IMR-90 (cell line): ENCODE measurements around the gene ZNF407. TPM values are rescaled to one million over a fixed set of nuclear protein-coding genes. Genes with fewer than 3 reads are reported as not detected.

Source experiments
- ATAC-seq: fragments of 200-7000 bp; cut with Tn5 transposase; 2 replicates; pipeline ENCODE4 v1.9.1; 2020; ENCODE audit warnings: low read depth, mild to moderate bottlenecking, moderate library complexity
- BruUV-seq: library from RNA; stranded (reverse); fragments of 400-500 nt; replicated peaks from 2 replicates; lab custom pipeline; 2021; lab: Mats Ljungman, UMichigan
- CTCF ChIA-PET: fragments of 300-600 bp; formaldehyde crosslinking; extraction: SDS; loops from one replicate; lab custom pipeline; 2021; ENCODE audit warnings: antibody characterized with exemption; lab: Yijun Ruan, JAX
- POLR2A ChIA-PET: fragments of 300-600 bp; sonication (Branson Sonifier 250); formaldehyde crosslinking; loops from one replicate; lab custom pipeline; 2022; ENCODE audit warnings: antibody characterized with exemption; ENCODE audit not compliant: unreplicated experiment; lab: Charles Lee
- DNase-seq: peaks from one replicate; pipeline ENCODE4 v3.0.0; 2013
- H2AFZ ChIP-seq: replicated peaks from 2 replicates; pipeline ENCODE3; 2013; ENCODE audit warnings: low read length, mild to moderate bottlenecking; ENCODE audit not compliant: poor library complexity
- H2AK5ac ChIP-seq: 2 replicates; pipeline ENCODE4 v1.6.1; 2013; ENCODE audit warnings: low read depth, low read length, inconsistent platforms
- H2AK9ac ChIP-seq: replicated peaks from 2 replicates; pipeline ENCODE3; 2013; ENCODE audit warnings: mild to moderate bottlenecking, low read depth, low read length, moderate library complexity; ENCODE audit not compliant: poor library complexity
- H2BK120ac ChIP-seq: 2 replicates; pipeline ENCODE4 v1.6.1; 2013; ENCODE audit warnings: low read depth, low read length, inconsistent platforms
- H2BK15ac ChIP-seq: 3 replicates; pipeline ENCODE4 v1.6.1; 2013; ENCODE audit warnings: low read depth, low read length, inconsistent platforms
- H2BK20ac ChIP-seq: 2 replicates; pipeline ENCODE4 v1.6.1; 2013; ENCODE audit warnings: low read depth, mild to moderate bottlenecking, inconsistent platforms, low read length, moderate library complexity
- H2BK5ac ChIP-seq: 2 replicates; pipeline ENCODE4 v1.6.1; 2013; ENCODE audit warnings: mild to moderate bottlenecking, low read depth, low read length, inconsistent platforms; ENCODE audit not compliant: poor library complexity, severe bottlenecking
- H3K14ac ChIP-seq: replicated peaks from 2 replicates; pipeline ENCODE4 v1.6.1; 2013; ENCODE audit warnings: low read depth, low read length, inconsistent platforms
- H3K18ac ChIP-seq: 2 replicates; pipeline ENCODE4 v1.6.1; 2013; ENCODE audit warnings: low read depth, low read length, control low read depth
- H3K23ac ChIP-seq: 2 replicates; pipeline ENCODE4 v1.6.1; 2013; ENCODE audit warnings: low read depth, low read length, inconsistent platforms
- H3K27ac ChIP-seq: 2 replicates; pipeline ENCODE4 v1.5.1; 2013; ENCODE audit warnings: mild to moderate bottlenecking, control low read depth, low read length; ENCODE audit not compliant: insufficient read depth
- H3K27me3 ChIP-seq: 2 replicates; pipeline ENCODE4 v1.6.1; 2013; ENCODE audit warnings: low read length; ENCODE audit not compliant: control insufficient read depth, insufficient read depth
- H3K36me3 ChIP-seq: 2 replicates; pipeline ENCODE4 v1.6.1; 2013; ENCODE audit warnings: low read length, mixed read lengths; ENCODE audit not compliant: control insufficient read depth, insufficient read depth
- H3K4ac ChIP-seq: 2 replicates; pipeline ENCODE4 v1.6.1; 2013; ENCODE audit warnings: low read depth, low read length, inconsistent platforms
- H3K4me1 ChIP-seq: 2 replicates; pipeline ENCODE4 v1.6.1; 2013; ENCODE audit warnings: low read length, mixed read lengths; ENCODE audit not compliant: control insufficient read depth, insufficient read depth
- H3K4me2 ChIP-seq: 2 replicates; pipeline ENCODE4 v1.6.1; 2013; ENCODE audit warnings: low read depth, mild to moderate bottlenecking, control low read depth, low read length, moderate library complexity
- H3K4me3 ChIP-seq: 2 replicates; pipeline ENCODE4 v1.5.1; 2013; ENCODE audit warnings: low read depth, mild to moderate bottlenecking, control low read depth, low read length, moderate library complexity; ENCODE audit not compliant: insufficient read depth
- H3K56ac ChIP-seq: 2 replicates; pipeline ENCODE4 v1.6.1; 2013; ENCODE audit warnings: low read length, inconsistent platforms; ENCODE audit not compliant: insufficient read depth; ENCODE audit errors: extremely low read depth
- H3K79me1 ChIP-seq, 2 experiments: 2 replicates each; pipeline ENCODE4 v1.6.1; 2013; ENCODE audit warnings: low read length in 2 of 2, inconsistent platforms in 1 of 2, low read depth in 1 of 2
- H3K9ac ChIP-seq: 2 replicates; pipeline ENCODE4 v1.6.1; 2013; ENCODE audit warnings: low read depth, low read length, control low read depth
- H3K9me1 ChIP-seq: 2 replicates; pipeline ENCODE4 v1.6.1; 2013; ENCODE audit warnings: low read length, inconsistent platforms; ENCODE audit not compliant: insufficient read depth
- H3K9me3 ChIP-seq: 2 replicates; pipeline ENCODE4 v1.6.1; 2013; ENCODE audit warnings: low read length; ENCODE audit not compliant: control insufficient read depth, insufficient read depth
- H4K20me1 ChIP-seq: 2 replicates; pipeline ENCODE4 v1.6.1; 2013; ENCODE audit warnings: low read length, inconsistent platforms; ENCODE audit not compliant: insufficient read depth
- H4K5ac ChIP-seq: 2 replicates; pipeline ENCODE4 v1.6.1; 2013; ENCODE audit warnings: mild to moderate bottlenecking, low read depth, low read length, control low read depth
- H4K8ac ChIP-seq, 2 experiments: 2 replicates each; pipeline ENCODE4 v1.6.1; 2013; ENCODE audit warnings: low read depth in 2 of 2, low read length in 2 of 2, control low read depth in 1 of 2, inconsistent platforms in 1 of 2
- H4K91ac ChIP-seq: 2 replicates; pipeline ENCODE4 v1.6.1; 2013; ENCODE audit warnings: low read depth, low read length, inconsistent platforms; ENCODE audit not compliant: insufficient read depth
- CEBPB ChIP-seq: IDR thresholded peaks from 2 replicates; pipeline ENCODE4 v1.6.1; 2012; ENCODE audit warnings: low read depth, low read length, improper control_type of control experiment
- MAZ ChIP-seq: IDR thresholded peaks from 2 replicates; pipeline ENCODE4 v1.6.1; 2012; ENCODE audit warnings: low read depth, mild to moderate bottlenecking, low read length, improper control_type of control experiment, moderate library complexity, borderline replicate concordance
- whole genome bisulfite sequencing, 2 experiments: methylation state at CpG; one replicate each; pipeline versions ENCODE4 v1.1.5 to v1.1.7; 2013; ENCODE audit warnings: missing lambda C conversion rate in 2 of 2; ENCODE audit not compliant: insufficient read length in 1 of 2; ENCODE audit errors: extremely low coverage in 2 of 2; 5-methylcytosine and 5-hydroxymethylcytosine counted together
- dilution Hi-C: fragments of 300-500 bp; cut with HindIII; formaldehyde crosslinking; loops from one replicate; pipeline ENCODE4 v1.14.3; 2018; ENCODE audit warnings: low sequenced_read_pairs; ENCODE audit not compliant: unreplicated experiment
- in situ Hi-C: fragments of 300-500 bp; cut with MboI; formaldehyde crosslinking; loops from 3 replicates; pipeline ENCODE4 v1.14.3; 2019; ENCODE audit warnings: low sequenced_read_pairs, inconsistent platforms, mixed read lengths
- intact Hi-C: fragments of 100-400 bp; cut with micrococcal nuclease; formaldehyde crosslinking; loops from 2 replicates; pipeline ENCODE4 v1.10.0; 2022
- polyA plus RNA-seq, 3 experiments: library from polyadenylated mRNA; depleted of rRNA; stranded (reverse); fragments of >200 nt; gene quantifications; 2 replicates each; pipeline ENCODE4 v1.2.3, GENCODE V29; 2012; ENCODE audit warnings: low replicate concordance in 1 of 3
- total RNA-seq: library from RNA; depleted of rRNA; stranded (reverse); fragments of >200 nt; gene quantifications from 2 replicates; pipeline ENCODE4 v1.2.3, GENCODE V29; 2012
- TF ChIP-seq, protein P1 (sequence below): conservative IDR thresholded peaks from 2 replicates; pipeline ENCODE4 v1.5.1; 2012; ENCODE audit warnings: mild to moderate bottlenecking, low read depth, low read length, improper control_type of control experiment
- TF ChIP-seq, protein P2 (sequence below): fragments of 150-350 bp; IDR thresholded peaks from 2 replicates; pipeline ENCODE4 v1.6.1; 2017; ENCODE audit warnings: mild to moderate bottlenecking, antibody characterized with exemption, low read length, low read depth

The ZNF407 gene
- total and polyA plus RNA-seq, 2 of the 4 experiments (the other 2 are of a cell fraction) = 3.1 to 20.1 TPM

DNA sequence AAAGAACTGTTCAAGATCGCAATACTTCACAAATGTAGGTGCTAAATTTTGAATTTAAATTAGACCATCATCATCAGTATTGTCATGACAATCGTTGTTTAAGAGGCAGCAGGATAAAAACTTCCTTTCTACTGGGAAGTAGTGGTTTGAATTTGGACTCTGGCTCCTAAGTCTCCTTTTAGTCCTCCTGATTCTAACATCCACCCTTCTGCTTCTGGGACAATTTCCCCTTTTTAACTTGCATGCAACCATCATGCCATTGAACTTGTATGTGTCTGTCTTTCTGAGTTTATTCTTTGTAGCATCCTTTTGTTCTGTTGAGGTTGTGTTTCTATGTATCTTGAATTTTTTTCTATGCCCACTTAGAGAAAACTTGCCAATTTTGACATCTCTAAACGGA is 361.5 kb downstream of the ZNF407 start:
- POLR2A ChIA-PET = no interaction called here
- H3K36me3 ChIP-seq = 0 out of 2 replicates have a peak, but pooled peaks cover 1% of the 10 kb centered on the region

More for the DNA sequence above, 361.5 kb downstream of the ZNF407 start:
- WGBS, 2 experiments = no CpG with 5 or more reads among the region's 3 CpGs
- Histone ChIP-seq H3K9me1 (no peaks in the 10 kb centered on the region; the same call in 1 of the 2 replicates), H3K9me3 (no peaks in the 10 kb centered on the region), H2AFZ (no peak overlapping the region), H3K18ac (no peak overlapping the region), H3K27ac (no peak overlapping the region), H2AK5ac (no peak overlapping the region), H4K8ac (no peak overlapping the region), H4K20me1 (no peaks in the 10 kb centered on the region), H2BK5ac (no peak overlapping the region), H3K4me2 (no peak overlapping the region), H4K91ac (no peak overlapping the region), H4K5ac (no peak overlapping the region), H3K4ac (no peak overlapping the region), H2BK15ac (no peak overlapping the region), H3K9ac (no peak overlapping the region), H3K14ac (no peak overlapping the region), H3K4me1 (no peaks in the 10 kb centered on the region), H3K23ac (no peak overlapping the region), H3K4me3 (no peak overlapping the region), H3K27me3 (no peaks in the 10 kb centered on the region), H3K56ac (no peak overlapping the region), H3K79me1 (peaks cover 0 to 3% of the 10 kb centered on the region in 2 experiments; a peak in 1 of 4 replicates), H2AK9ac (no peak overlapping the region), H2BK20ac (no peak overlapping the region), H2BK120ac (no peak overlapping the region)
- dilution Hi-C loops (no loop called here), intact Hi-C loops (no loop called here), in situ Hi-C loops (loop anchor here (10.0 kb wide), 1 partner anchor 526 kb away; no protein-coding TSS in a partner anchor)
- CTCF ChIA-PET = no interaction called here
- BruUV-seq = no TSS peak
- TF ChIP-seq, protein P1, sequence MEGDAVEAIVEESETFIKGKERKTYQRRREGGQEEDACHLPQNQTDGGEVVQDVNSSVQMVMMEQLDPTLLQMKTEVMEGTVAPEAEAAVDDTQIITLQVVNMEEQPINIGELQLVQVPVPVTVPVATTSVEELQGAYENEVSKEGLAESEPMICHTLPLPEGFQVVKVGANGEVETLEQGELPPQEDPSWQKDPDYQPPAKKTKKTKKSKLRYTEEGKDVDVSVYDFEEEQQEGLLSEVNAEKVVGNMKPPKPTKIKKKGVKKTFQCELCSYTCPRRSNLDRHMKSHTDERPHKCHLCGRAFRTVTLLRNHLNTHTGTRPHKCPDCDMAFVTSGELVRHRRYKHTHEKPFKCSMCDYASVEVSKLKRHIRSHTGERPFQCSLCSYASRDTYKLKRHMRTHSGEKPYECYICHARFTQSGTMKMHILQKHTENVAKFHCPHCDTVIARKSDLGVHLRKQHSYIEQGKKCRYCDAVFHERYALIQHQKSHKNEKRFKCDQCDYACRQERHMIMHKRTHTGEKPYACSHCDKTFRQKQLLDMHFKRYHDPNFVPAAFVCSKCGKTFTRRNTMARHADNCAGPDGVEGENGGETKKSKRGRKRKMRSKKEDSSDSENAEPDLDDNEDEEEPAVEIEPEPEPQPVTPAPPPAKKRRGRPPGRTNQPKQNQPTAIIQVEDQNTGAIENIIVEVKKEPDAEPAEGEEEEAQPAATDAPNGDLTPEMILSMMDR = no peak
- TF ChIP-seq, protein P2, sequence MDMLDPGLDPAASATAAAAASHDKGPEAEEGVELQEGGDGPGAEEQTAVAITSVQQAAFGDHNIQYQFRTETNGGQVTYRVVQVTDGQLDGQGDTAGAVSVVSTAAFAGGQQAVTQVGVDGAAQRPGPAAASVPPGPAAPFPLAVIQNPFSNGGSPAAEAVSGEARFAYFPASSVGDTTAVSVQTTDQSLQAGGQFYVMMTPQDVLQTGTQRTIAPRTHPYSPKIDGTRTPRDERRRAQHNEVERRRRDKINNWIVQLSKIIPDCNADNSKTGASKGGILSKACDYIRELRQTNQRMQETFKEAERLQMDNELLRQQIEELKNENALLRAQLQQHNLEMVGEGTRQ = no peak
- TF ChIP-seq CEBPB = no peak
- TF ChIP-seq MAZ = no peak
- ATAC-seq (no peak), DNase-seq (no peak)
